Measurements from ENCODE around the gene ADARB2.

DNA sequence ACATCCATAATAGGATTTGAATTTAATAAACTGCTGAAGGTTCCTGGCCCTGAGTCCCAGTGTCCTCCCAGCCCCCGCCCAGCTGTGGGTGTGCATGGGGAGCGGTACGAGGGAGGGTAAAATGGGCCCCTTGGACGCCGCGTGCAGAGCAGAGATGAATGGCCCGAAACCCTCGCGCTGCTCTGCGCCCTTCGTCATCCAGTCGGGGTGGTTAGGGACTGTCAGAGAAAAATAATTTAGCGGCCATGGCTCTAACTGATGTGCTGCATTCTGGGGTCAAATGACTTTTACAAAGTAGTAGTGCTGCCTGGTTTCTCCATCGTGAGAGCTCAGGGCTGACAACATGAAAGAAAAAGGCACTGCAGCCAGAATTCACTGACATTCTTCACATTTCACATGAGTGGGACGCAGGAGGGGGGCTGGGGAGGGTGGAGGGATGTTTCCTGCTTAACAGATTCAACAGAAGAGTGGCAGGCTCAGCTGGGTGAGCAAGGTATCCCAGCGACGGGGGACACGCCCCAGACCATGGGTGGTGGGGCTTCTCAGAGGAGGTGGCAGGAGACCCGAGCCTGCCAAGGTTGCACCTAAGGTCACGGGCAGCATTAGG lies 376.7 kb downstream of the ADARB2 start:
- TF ChIP-seq, protein P1, sequence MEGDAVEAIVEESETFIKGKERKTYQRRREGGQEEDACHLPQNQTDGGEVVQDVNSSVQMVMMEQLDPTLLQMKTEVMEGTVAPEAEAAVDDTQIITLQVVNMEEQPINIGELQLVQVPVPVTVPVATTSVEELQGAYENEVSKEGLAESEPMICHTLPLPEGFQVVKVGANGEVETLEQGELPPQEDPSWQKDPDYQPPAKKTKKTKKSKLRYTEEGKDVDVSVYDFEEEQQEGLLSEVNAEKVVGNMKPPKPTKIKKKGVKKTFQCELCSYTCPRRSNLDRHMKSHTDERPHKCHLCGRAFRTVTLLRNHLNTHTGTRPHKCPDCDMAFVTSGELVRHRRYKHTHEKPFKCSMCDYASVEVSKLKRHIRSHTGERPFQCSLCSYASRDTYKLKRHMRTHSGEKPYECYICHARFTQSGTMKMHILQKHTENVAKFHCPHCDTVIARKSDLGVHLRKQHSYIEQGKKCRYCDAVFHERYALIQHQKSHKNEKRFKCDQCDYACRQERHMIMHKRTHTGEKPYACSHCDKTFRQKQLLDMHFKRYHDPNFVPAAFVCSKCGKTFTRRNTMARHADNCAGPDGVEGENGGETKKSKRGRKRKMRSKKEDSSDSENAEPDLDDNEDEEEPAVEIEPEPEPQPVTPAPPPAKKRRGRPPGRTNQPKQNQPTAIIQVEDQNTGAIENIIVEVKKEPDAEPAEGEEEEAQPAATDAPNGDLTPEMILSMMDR (IDR thresholded peaks at IDR 0.05): no peak
- TF ChIP-seq POLR2A (IDR thresholded peaks at IDR 0.05): no peak

All from Peyer's patch (tissue), 4 donors.